Activated CD8-positive, alpha-beta memory T cell treated with anti-CD3 and anti-CD28 coated beads, Interleukin-2, amount 50 U/mL, for 48 hours (primary cell): Measurements from ENCODE around the gene CHRD.
"Not testable (repeated sequence)": the region's sequence is repeated elsewhere in the genome, so short reads cannot be mapped to it uniquely, and the experiment has no call there.

Experiments
- DNase-seq: peaks from one replicate; pipeline ENCODE4 v3.0.0-alpha.2; 2020

Gene CHRD

DNA sequence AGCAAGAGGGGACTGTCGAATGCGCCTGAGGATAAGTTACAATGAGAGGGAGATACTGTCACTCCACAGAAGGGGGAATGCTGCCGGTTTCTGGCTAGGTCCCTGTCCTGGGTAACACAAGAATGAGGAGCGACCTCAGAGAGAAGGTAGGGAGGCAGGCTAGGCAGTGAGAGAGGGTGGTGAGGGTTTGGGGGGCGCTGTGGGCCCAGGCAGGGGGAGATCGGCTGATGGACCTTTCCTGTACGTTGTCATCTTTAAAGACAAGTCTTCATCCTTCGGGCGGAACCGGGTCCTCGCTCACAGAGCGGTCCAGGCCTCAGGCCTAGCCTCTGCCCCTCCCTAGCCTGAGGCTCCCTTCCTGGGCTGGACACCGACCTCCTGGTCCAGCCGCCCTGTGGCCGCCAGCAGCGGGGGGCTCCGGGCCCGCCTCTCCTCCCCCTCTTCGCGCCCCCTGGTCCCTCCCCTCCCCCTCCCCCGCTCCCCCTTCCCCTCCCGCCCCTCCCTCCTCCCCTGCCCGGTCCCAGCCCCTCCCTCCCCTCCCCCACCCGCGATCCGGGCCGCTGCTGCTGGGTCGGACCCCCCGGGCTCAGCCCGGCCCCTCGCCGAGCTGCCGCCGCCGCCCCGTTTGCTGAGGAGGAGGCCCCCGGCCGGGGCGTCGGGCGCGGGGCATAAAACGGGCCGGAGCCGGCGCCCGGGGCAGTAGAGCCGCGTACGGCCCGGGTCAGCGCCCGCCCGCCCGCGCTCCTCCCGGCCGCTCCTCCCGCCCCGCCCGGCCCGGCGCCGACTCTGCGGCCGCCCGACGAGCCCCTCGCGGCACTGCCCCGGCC, at the start of gene CHRD:
TSS of gene CHRD (plus strand) at position 697 of the 827 bp plus-strand sequence. CDS start 265 bp downstream, outside the sequence.
- DNase-seq = no peak

DNA sequence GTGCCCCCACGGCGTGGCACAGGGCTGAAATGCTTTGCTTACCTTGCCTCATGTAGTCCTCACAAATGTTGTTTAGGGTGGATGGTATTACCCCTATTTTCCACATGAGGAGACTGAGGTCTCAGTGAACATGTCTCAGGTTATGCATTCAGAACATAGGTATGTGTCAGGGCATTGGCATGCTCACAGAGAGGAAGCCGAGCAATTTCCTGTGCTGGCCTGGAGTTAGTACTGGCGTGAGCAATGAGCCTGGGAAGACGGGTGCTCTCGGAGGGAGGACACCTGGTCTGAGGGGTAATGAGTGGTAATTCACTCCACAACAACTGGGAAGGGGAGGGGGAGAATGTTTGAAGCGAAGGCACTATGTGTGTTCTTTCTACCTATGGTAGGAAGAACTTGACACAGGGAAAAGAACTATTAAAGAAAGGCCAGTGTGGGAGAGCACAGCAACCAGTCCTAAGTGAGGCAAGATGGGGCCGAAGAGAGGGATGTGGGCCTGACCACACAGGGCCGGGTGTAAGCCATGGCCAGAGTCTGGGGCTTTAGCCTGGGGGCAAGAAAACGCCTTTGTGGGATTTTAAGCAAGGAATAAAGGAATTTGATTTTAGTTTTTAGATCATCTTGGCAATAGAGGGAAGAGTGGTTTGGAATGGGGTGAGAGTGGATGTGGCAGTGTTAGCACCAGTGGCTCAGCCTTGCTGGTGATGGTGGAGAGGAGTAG, 47.3 kb upstream of the CHRD start:
- no peak for DNase-seq

DNA sequence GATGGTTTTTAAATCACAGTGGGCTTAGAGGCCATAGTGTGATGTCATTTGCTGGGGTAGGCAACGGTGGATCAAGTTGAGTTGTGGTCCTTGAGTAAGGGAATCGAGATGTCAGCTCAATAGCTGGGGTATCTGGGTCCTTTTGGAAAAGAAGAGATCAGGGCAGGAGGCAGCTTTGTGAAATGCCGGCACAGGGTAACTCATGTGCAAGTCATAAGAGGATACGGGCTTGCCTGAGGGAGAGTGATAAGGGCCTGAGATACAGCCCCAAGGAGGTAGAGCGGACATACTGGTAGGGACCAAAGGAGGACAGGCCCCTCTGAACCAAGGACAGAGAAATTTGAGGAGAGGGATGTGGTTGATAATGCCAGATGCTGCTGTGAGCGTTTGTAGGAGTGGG, 46.7 kb upstream of the CHRD start:
- no peak for DNase-seq

DNA sequence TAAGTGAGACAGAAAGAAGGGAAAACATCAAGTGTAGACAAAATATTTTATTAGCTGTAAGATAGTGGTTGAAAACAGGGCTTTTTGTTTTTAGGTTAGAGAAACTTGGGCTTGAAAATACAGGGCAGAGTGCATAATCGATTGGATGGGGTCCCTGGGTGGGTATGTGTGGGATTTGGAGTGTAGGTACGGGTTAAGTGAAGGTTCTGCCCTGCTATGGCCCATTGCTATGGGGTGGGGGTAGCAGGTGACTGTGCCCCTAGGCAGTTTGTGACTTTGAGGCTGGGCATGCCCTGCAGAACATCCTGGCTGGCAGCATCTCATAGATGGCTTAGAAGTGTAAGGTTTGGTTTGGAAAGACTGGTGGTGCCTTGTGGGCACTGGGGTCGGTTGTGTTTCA, 46.2 kb upstream of the CHRD start:
- no peak for DNase-seq

DNA sequence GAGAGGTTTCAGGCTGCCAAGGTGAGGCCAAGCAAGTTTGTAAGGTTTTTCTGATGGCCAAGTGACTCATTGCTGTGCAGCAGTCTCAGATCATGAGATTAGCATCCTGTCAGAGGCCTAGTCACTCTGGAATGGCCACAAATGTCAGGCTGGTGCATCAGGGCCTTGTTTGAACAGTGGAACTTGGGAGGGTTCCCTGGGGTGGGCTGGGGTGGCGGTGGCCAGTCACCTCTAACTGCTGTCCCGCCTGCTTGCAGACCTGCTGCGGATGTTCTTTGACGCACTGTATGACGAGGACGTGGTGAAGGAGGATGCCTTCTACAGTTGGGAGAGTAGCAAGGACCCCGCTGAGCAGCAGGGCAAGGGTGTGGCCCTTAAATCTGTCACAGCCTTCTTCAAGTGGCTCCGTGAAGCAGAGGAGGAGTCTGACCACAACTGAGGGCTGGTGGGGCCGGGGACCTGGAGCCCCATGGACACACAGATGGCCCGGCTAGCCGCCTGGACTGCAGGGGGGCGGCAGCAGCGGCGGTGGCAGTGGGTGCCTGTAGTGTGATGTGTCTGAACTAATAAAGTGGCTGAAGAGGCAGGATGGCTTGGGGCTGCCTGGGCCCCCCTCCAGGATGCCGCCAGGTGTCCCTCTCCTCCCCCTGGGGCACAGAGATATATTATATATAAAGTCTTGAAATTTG, 45.2 kb upstream of the CHRD start:
- peak; percentile 77 for DNase-seq

DNA sequence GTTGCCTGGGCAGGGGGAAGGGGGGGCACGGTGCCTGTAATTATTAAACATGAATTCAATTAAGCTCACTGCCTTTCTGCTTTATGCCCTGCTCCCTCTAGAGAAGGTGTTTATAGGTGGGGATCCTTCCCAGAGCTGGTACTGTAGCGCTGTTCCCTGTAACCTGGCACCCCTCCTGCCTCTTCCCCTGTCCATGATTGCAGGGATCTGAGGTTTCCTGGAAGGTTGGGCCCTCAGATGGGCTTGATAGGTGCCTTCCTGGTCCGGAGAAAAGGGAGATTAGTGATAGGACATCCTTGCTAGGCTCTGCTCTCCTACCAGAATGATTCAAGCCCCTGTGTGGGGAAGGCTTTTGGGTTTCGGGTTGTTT, 44.6 kb upstream of the CHRD start:
- DNase-seq = no peak

DNA sequence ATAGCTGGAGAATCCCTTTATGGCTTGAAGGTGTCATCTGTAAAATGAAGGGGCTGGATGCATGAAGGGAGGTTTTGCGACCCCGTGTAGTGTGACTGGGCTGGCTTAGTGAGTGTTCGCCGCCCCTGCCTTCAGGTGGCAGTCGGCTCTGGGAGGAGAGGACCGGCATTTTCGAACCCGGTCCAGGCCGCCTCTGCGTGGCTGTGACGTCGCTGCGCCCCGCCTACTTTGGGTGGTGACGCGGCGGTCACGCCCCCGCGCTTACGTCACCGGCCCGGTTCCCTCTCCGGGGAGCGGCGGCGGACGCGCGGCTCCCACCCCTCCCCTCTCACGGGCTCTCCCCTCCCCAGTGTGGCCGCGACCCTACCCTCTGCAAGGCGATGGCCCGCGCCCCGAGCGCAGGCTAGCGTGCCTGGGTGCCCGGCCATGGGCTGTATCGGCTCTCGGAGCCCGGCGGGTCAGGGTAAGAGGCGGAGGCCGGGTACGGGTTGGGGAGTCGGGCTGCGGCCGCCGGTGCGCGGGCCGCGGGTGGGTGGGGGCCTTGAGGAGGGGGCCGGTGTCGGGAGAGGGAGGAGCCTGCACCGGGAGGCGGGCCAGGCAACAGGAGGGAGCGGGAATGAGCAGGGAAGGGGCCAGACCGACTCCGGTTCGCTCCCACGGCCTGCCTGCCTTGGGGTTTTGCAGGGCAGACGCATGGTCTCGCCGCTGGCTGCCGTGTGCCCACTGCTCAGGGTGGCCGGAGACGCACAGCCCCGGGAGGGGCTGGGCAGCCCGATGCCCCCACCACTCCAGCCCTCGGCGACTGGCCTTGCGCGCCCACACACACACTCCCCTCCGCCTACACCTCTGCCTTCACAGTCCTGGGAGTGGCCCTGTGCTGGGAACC, 44.0 kb upstream of the CHRD start:
- DNase-seq = peak; percentile 99

DNA sequence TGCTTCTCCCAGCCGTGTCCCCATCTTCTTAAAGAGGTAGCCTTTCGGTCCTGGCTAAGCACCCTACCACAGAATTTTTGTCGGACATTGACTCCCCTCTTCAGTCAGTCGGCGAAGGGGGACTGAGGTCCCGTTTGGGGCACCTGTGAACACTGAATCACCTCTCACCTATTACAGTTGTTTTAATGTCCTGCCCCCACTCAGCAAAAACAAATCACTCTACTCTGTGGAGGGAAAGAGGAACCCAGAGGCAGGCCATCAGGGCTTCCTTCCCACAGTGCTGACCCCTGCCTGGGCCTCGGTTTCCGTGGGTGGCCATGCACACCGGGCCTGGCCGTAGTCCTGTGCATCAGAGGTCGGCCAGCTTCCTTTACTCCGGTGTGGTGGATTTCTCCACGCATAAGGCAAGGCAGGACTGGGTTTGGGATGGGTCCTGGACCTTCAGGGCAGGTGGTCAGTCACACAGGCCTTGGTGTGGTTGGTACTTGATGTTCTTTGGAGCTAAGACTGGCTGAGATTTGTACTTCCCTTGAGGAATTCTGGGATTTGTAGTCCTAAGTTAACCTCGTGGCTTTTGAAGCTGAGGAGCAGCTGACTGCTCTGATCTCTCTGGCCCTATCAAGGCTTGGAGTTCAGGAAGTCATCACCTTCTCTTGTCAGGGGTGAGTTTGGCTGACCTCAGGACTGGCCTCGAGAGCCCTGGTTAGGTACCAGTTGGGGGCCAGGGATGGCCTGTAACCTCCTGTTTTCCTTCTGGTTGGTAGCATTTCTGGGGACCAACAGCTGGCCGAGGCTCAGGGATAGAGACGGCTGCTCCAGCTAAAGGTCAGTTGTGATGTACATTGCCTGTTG, 43.1 kb upstream of the CHRD start:
- DNase-seq = no peak

DNA sequence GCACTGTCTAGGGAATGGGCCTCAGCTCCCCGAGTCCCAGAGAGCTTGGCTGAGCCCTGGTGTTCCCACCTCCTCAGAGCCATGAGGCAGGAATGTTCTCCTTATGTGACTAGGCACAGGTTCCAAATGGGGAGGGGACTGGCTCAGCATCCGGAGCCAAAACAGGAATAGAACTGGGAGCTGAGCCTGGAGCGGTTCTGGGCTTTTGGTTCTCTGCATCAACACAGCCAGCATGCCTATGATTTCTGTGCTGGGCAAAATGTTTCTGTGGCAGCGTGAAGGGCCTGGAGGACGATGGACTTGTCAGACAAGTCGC, 42.5 kb upstream of the CHRD start, which contains the start of gene FAM131A:
TSS of gene FAM131A (plus strand) at position 202 of the 316 bp plus-strand sequence. CDS start at position 233, 31 bp downstream.
- DNase-seq = no peak

DNA sequence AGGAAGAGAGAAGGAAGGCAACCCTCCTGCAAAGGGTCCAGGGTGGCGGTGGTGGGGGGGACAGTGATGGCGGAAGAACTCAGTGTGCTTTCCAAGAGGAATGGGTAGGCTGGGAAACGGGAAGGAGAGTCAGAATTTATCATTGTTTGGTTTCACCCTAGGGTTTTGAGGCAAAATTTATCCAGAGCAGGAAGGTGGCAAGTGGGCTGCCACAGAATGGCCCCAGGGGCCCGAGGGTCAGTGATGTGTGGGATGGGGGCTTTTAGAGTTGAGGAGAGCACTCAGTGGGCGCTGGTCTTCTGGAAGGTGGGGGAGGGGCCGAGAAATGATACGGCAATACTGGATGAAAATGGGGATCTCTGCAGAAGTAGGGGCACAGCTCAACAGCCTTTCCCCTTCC, 41.9 kb upstream of the CHRD start:
- no peak for DNase-seq

DNA sequence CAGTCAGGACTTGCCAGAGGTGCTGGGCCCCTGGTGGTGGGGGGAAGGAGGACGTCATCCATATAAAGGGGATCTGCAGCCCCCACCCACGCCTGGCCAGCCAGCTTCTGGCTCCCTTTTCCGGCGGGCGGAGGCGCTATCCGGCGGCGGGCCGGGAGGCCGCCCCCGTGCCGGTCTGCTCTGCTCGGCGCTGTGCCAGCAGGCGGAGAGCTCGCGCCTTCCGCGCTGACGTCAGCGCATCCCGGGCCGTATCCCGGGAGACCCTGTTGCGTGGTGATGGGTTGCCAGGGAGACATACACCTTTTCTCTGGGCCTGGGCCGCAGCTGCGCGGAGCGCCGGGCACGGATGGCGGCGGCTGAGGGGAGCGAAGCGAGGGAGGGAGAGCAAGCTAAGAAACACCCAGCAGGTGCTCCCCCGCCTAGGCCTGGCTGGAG, 41.3 kb upstream of the CHRD start:
- no peak for DNase-seq

DNA sequence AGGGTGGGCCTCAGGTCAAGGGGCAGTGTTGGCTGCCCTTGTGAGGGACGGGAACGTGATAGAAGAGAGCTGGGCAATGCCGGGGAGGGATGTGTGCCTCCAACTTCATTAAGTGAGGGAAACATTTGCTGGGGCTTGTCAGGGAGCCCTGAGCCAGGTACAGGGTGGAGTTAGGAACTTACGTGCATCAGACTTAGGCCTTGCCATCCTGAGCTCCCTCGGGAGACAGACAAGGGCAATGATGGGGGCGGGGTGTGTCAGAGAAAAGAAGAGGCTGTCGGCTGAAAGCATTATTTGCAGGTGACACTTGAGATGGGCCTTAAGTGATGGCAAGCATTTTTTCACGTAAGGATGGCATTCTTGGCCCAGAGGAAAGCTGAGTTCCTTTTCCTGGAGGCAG, 40.9 kb upstream of the CHRD start:
- DNase-seq = no peak

DNA sequence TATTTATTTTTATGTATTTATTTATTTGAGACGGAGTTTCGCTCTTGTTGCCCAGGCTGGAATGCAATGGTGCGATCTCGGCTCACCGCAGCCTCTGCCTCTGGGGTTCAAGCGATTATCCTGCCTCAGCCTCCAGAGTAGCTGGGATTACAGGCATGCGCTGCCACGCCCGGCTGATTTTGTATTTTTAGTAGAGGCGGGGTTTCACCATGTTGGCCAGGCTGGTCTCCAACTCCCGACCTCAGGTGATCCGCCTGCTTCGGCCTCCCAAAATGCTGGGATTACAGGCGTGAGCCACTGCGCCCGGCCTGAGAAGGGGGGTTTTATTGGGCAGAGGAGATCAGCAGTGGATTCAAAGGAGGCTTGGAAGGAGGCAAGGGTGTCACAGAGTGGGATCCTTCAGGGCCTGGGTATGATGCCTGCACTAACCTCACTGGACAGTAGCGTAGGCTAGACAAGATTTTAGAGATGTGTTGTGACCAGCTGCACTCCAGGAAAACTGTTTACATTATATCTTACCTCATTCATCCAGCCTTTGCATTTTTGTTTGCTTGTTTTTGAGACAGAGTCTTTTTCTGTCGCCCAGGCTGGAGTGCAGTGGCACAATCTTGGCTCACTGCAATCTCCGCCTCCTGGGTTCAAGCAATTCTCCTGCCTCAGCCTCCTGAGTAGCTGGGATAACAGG, 40.3 kb upstream of the CHRD start:
- DNase-seq = not testable (repeated sequence)

DNA sequence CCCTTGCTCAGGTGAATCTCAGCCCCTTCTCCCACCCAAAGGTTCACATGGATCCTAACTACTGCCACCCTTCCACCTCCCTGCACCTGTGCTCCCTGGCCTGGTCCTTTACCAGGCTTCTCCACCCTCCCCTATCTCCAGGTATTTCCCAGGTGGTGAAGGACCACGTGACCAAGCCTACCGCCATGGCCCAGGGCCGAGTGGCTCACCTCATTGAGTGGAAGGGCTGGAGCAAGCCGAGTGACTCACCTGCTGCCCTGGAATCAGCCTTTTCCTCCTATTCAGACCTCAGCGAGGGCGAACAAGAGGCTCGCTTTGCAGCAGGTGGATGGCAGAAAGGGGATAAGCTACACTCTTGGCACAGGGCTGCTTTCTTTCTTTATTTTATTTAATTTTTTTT, 37.9 kb upstream of the CHRD start:
- no peak for DNase-seq

DNA sequence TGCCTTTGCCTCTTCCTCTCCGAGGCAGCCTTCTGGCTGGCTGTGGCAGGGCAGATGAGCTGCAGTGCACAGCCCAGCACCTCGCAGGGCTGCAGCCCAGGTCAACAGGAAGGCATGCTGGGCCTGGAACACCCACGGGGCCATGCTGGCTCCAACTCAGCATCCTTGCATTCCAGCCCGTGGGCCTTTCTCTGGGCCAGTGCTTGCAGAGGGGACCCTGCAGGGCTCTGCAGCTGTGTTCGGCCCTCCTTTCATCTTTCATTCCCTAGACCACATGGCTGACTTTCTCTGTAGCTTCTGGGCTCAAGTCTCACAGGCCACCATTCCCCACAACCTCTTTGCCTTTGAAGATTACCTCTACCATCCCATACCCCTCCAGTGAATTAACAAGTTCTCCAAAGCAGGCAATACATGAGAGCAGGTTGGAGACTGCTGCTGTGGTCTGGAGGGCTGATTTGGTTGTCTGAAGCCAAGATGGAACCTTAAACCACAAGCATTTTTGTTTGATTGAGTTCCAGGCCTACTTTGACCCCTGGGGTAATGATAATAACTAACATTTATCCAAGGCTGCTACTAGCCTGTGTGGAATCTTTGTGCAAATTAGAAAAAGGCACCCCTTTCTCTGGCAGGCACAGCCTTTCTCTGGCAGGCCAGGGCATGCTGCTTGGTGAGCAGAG, 36.5 kb upstream of the CHRD start:
- DNase-seq = no peak

DNA sequence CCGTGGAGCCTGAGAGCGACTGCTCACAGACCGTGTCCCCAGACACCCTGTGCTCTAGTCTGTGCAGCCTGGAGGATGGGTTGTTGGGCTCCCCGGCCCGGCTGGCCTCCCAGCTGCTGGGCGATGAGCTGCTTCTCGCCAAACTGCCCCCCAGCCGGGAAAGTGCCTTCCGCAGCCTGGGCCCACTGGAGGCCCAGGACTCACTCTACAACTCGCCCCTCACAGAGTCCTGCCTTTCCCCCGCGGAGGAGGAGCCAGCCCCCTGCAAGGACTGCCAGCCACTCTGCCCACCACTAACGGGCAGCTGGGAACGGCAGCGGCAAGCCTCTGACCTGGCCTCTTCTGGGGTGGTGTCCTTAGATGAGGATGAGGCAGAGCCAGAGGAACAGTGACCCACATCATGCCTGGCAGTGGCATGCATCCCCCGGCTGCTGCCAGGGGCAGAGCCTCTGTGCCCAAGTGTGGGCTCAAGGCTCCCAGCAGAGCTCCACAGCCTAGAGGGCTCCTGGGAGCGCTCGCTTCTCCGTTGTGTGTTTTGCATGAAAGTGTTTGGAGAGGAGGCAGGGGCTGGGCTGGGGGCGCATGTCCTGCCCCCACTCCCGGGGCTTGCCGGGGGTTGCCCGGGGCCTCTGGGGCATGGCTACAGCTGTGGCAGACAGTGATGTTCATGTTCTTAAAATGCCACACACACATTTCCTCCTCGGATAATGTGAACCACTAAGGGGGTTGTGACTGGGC, 35.1 kb upstream of the CHRD start:
- no peak for DNase-seq

DNA sequence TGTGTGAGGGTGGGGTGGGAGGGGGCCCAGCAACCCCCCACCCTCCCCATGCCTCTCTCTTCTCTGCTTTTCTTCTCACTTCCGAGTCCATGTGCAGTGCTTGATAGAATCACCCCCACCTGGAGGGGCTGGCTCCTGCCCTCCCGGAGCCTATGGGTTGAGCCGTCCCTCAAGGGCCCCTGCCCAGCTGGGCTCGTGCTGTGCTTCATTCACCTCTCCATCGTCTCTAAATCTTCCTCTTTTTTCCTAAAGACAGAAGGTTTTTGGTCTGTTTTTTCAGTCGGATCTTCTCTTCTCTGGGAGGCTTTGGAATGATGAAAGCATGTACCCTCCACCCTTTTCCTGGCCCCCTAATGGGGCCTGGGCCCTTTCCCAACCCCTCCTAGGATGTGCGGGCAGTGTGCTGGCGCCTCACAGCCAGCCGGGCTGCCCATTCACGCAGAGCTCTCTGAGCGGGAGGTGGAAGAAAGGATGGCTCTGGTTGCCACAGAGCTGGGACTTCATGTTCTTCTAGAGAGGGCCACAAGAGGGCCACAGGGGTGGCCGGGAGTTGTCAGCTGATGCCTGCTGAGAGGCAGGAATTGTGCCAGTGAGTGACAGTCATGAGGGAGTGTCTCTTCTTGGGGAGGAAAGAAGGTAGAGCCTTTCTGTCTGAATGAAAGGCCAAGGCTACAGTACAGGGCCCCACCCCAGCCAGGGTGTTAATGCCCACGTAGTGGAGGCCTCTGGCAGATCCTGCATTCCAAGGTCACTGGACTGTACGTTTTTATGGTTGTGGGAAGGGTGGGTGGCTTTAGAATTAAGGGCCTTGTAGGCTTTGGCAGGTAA, 34.3 kb upstream of the CHRD start:
- DNase-seq = no peak

DNA sequence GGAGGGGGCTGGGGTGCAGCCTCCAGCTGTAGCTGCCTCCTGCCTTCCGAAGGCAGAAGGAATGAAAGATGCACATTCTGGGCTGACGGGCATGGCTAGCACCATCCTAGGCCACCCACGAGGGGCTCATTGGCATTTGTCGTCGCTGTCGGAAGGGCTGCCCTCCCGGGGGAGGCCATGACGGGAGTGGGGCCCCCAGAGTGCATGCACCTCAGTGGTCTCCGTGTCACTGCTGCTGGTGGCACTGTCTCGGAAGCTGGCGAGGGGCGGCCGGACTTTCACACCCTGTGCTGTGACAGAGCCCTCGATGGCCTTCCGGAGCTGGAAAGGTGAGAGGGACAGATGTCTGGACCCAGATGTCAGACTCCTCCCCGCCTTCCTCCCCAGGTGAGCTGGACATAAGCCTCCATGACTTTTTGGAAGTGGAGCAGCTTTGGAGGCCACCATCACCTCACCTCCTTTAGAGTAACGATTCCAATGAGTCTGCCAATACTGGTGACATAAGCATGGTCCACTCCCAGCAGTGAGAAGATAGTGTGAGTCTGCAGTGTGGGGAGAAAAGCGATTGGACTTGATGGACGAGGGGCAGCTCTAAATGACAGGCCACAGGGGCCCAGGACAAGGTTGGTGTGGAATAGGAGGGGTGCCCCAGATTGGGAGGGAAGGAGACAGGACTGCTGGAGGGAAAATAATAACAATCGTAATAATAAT, 33.2 kb upstream of the CHRD start:
- no peak for DNase-seq
